Uterus (tissue), 2 donors: ENCODE results near the gene CYS1.

Experiments used
- CTCF ChIP-seq, 4 experiments: fragments of 200-600 bp in 2 of 4; fragments of 450-650 bp in 2 of 4; sonication (generic) in 2 of 4; IDR thresholded peaks; one replicate each; pipeline ENCODE4 v1.5.1; 2016 to 2019; ENCODE audit warnings: antibody characterized with exemption in 4 of 4, mild to moderate bottlenecking in 2 of 4, moderate library complexity in 1 of 4
- POLR2A ChIP-seq, 2 donors: fragments of 450-650 bp; IDR thresholded peaks; one replicate each; pipeline ENCODE4 v1.6.1; 2016; ENCODE audit warnings: antibody characterized with exemption in 2 of 2, mild to moderate bottlenecking in 1 of 2, moderate library complexity in 1 of 2

GRCh38 chr2:10095175-10095574, 15.0 kb upstream of the CYS1 start:
- TF ChIP-seq CTCF (IDR thresholded peaks at IDR 0.05), result no peak
- TF ChIP-seq POLR2A (IDR thresholded peaks at IDR 0.05), result no peak
